Keratinocyte (primary cell): Measurements from ENCODE around the gene LPXN. TPM values are rescaled to one million over a fixed set of nuclear protein-coding genes. Genes with fewer than 3 reads are reported as not detected.

ENCODE experiments used
- DNase-seq: peaks from one replicate; pipeline ENCODE4 v3.0.0-alpha.2; 2011; ENCODE audit warnings: low read depth, missing footprints, low spot score
- FAIRE-seq: peaks from 2 replicates; lab custom pipeline; 2011; peaks lifted over from hg19 to GRCh38; lab: Jason Lieb, UNC
- H2AFZ ChIP-seq: 2 replicates; pipeline ENCODE4 v1.6.0; 2012; ENCODE audit warnings: low read length, control low read depth, inconsistent platforms; ENCODE audit not compliant: control insufficient read depth
- H3K27ac ChIP-seq: 2 replicates; pipeline ENCODE4 v1.5.1; 2011; ENCODE audit warnings: low read length; ENCODE audit not compliant: control insufficient read depth, insufficient read depth
- H3K27me3 ChIP-seq: 3 replicates; pipeline ENCODE4 v1.6.0; 2011; ENCODE audit warnings: low read length; ENCODE audit not compliant: control insufficient read depth, insufficient read depth; ENCODE audit errors: extremely low read depth
- H3K36me3 ChIP-seq, 2 experiments: 2 replicates in 1 of 2; 3 replicates in 1 of 2; pipeline ENCODE4 v1.5.1; 2011; ENCODE audit warnings: low read length in 2 of 2, mild to moderate bottlenecking in 1 of 2; ENCODE audit not compliant: control insufficient read depth in 2 of 2, insufficient read depth in 2 of 2; ENCODE audit errors: extremely low read depth in 1 of 2
- H3K4me1 ChIP-seq: 3 replicates; pipeline ENCODE4 v1.5.1; 2011; ENCODE audit warnings: low read length; ENCODE audit not compliant: control insufficient read depth, insufficient read depth; ENCODE audit errors: extremely low read depth
- H3K4me2 ChIP-seq: 3 replicates; pipeline ENCODE4 v1.6.0; 2011; ENCODE audit warnings: low read depth, low read length; ENCODE audit not compliant: control insufficient read depth, insufficient read depth; ENCODE audit errors: extremely low read depth
- H3K4me3 ChIP-seq, 3 experiments: fragments of 200-600 bp in 1 of 3; sonication (generic) in 1 of 3; 2 replicates in 2 of 3; 3 replicates in 1 of 3; pipeline ENCODE4 v1.5.1; 2011 to 2016; ENCODE audit warnings: low read length in 3 of 3, mild to moderate bottlenecking in 3 of 3, control low read depth in 2 of 3, inconsistent platforms in 1 of 3, low read depth in 1 of 3, mixed read lengths in 1 of 3, mixed run types in 1 of 3, moderate library complexity in 1 of 3; ENCODE audit not compliant: control insufficient read depth in 2 of 3, insufficient read depth in 2 of 3; ENCODE audit errors: extremely low read depth in 1 of 3
- H3K79me2 ChIP-seq: 2 replicates; pipeline ENCODE4 v1.6.0; 2012; ENCODE audit warnings: low read length; ENCODE audit not compliant: control insufficient read depth, insufficient read depth
- H3K9ac ChIP-seq: 3 replicates; pipeline ENCODE4 v1.6.0; 2011; ENCODE audit warnings: low read length; ENCODE audit not compliant: control insufficient read depth, insufficient read depth; ENCODE audit errors: extremely low read depth
- H3K9me1 ChIP-seq: 3 replicates; pipeline ENCODE4 v1.6.0; 2011; ENCODE audit warnings: low read length; ENCODE audit not compliant: control insufficient read depth, insufficient read depth; ENCODE audit errors: extremely low read depth
- H3K9me3 ChIP-seq: 2 replicates; pipeline ENCODE4 v1.5.1; 2012; ENCODE audit warnings: low read depth, low read length; ENCODE audit not compliant: control insufficient read depth
- H4K20me1 ChIP-seq: 3 replicates; pipeline ENCODE4 v1.6.0; 2011; ENCODE audit warnings: low read length; ENCODE audit not compliant: control insufficient read depth, insufficient read depth; ENCODE audit errors: extremely low read depth
- EZH2 ChIP-seq: IDR thresholded peaks from one replicate; pipeline ENCODE4 v1.6.1; 2012; ENCODE audit warnings: inconsistent platforms, mild to moderate bottlenecking, low read length, moderate library complexity
- dilution Hi-C: fragments of 300-500 bp; cut with MboI; formaldehyde crosslinking; loops from one replicate; pipeline ENCODE4 v1.7.0; 2020; ENCODE audit warnings: low sequenced_read_pairs; ENCODE audit not compliant: extremely low pct_ligation_motif_present
- polyA plus RNA-seq, 5 experiments: library from polyadenylated mRNA; depleted of rRNA in 3 of 5; stranded (reverse) in 3 of 5; stranded (forward) in 1 of 5; unstranded in 1 of 5; fragments of >200 nt; gene quantifications; 1 replicate in 1 of 5; 2 replicates in 3 of 5; 3 replicates in 1 of 5; pipeline versions ENCODE4 v1.2.1 to v1.2.3, GENCODE V29; 2011 to 2012; ENCODE audit warnings: missing spikeins in 2 of 5, low read depth in 1 of 5, low replicate concordance in 1 of 5
- TF ChIP-seq, protein P1 (sequence below), 3 experiments: IDR thresholded peaks in 1 of 3; conservative IDR thresholded peaks in 1 of 3; optimal IDR thresholded peaks in 1 of 3; 2 replicates in 2 of 3; 3 replicates in 1 of 3; pipeline versions ENCODE3 to v1.5.1; 2011; ENCODE audit warnings: low read length in 3 of 3, mild to moderate bottlenecking in 3 of 3, moderate library complexity in 2 of 3, control low read depth in 1 of 3, inconsistent platforms in 1 of 3; ENCODE audit not compliant: insufficient read depth in 2 of 3; ENCODE audit errors: extremely low read depth in 1 of 3

The LPXN gene
- polyA plus RNA-seq, 1 donor (not counting 4 experiments of a cell fraction or from before 2014, with no cell fraction given), result 83.9 TPM

DNA sequence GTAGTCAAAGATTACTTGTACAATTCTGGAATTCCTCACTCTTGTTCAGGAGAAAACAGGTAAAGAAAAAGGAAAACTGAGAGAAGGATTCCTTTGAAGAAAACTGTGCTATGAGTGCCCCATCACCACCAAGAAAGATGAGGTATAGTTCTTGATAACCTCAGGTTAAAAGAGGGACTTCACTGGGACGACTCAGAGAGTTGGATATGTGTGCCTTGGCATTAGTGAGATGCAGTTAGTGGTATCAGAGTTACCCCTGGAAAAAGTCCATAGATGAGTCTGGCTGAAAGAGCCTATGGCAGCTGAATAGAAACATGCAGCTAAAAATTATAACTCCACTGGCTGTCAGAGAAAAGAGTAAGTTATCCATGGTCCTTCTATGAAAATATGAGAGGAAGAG is 28.8 kb downstream of the LPXN start:
- no peak overlapping the region for H3K9ac ChIP-seq
- no peaks in the 10 kb centered on the region for H3K9me3 ChIP-seq
- TF ChIP-seq, protein P1, sequence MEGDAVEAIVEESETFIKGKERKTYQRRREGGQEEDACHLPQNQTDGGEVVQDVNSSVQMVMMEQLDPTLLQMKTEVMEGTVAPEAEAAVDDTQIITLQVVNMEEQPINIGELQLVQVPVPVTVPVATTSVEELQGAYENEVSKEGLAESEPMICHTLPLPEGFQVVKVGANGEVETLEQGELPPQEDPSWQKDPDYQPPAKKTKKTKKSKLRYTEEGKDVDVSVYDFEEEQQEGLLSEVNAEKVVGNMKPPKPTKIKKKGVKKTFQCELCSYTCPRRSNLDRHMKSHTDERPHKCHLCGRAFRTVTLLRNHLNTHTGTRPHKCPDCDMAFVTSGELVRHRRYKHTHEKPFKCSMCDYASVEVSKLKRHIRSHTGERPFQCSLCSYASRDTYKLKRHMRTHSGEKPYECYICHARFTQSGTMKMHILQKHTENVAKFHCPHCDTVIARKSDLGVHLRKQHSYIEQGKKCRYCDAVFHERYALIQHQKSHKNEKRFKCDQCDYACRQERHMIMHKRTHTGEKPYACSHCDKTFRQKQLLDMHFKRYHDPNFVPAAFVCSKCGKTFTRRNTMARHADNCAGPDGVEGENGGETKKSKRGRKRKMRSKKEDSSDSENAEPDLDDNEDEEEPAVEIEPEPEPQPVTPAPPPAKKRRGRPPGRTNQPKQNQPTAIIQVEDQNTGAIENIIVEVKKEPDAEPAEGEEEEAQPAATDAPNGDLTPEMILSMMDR (optimal IDR thresholded peaks at IDR 0.05 in 1 of 3, IDR thresholded peaks at IDR 0.05 in 1 of 3, conservative IDR thresholded peaks at IDR 0.05 in 1 of 3; ENCODE audit: extremely low read depth in 1 of 3, insufficient read depth in 2 of 3, low read length in 3 of 3), result no peak
- no peak for TF ChIP-seq EZH2
- peaks cover 0 to 34% of the 10 kb centered on the region in 2 experiments for H3K36me3 ChIP-seq
- no peaks in the 10 kb centered on the region for H3K9me1 ChIP-seq
- no peak overlapping the region for H3K4me2 ChIP-seq
- no peaks in the 10 kb centered on the region for H4K20me1 ChIP-seq
- H3K27ac ChIP-seq, result no peak overlapping the region
- H3K4me3 ChIP-seq, result no peak overlapping the region
- H2AFZ ChIP-seq, result no peak overlapping the region
- no peaks in the 10 kb centered on the region for H3K4me1 ChIP-seq
- no peak for FAIRE-seq
- dilution Hi-C loops, result no loop called here
- H3K79me2 ChIP-seq, result no peaks in the 10 kb centered on the region
- no peaks in the 10 kb centered on the region for H3K27me3 ChIP-seq
- no peak for DNase-seq

DNA sequence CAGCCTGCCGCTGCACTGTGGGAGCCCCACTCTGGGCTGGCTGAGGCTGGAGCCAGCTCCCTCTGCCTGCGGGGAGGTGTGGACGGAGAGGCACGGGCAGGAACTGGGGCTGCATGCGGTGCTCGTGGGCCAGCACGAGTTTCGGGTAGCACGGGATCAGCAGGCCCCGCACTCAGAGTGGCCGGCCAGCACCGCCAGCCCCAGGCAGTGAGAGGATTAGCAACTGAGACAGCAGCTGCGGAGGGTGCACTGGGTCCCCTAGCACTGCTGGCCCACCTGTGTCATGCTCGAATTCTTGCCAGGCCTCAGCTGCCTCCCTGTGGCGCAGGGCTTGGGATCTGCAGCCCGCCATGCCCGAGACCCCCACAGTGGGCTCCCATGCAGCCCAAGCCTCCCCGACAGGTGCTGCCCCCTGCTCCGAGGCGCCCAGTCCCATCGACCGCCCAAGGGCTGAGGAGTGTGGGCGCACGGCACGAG is 43.8 kb downstream of the LPXN start:
- Histone ChIP-seq H3K9me3 (no peaks in the 10 kb centered on the region), H3K4me2 (no peak overlapping the region), H3K79me2 (no peaks in the 10 kb centered on the region), H3K27me3 (no peaks in the 10 kb centered on the region), H3K4me1 (no peaks in the 10 kb centered on the region), H3K27ac (no peak overlapping the region), H3K9me1 (no peaks in the 10 kb centered on the region), H4K20me1 (no peaks in the 10 kb centered on the region), H2AFZ (no peak overlapping the region), H3K9ac (no peak overlapping the region), H3K4me3 (no peak overlapping the region), H3K36me3 (peaks cover 3 to 17% of the 10 kb centered on the region in 2 experiments)
- dilution Hi-C loops, result no loop called here
- no peak for DNase-seq
- FAIRE-seq, result no peak
- no peak for TF ChIP-seq EZH2
- TF ChIP-seq, protein P1 (optimal IDR thresholded peaks at IDR 0.05 in 1 of 3, IDR thresholded peaks at IDR 0.05 in 1 of 3, conservative IDR thresholded peaks at IDR 0.05 in 1 of 3; ENCODE audit: extremely low read depth in 1 of 3, insufficient read depth in 2 of 3, low read length in 3 of 3), result no peak
